Upper lobe of right lung (tissue), 1 donor: ENCODE measurements around the gene TINCR. TPM values are rescaled to one million over a fixed set of nuclear protein-coding genes. Genes with fewer than 3 reads are reported as not detected.

Experiments used
- ATAC-seq: fragments of 200-7000 bp; cut with Tn5 transposase; one replicate; pipeline ENCODE4 v1.9.1; 2020; ENCODE audit warnings: mild to moderate bottlenecking, moderate library complexity
- DNase-seq: peaks from one replicate; pipeline ENCODE4 v3.0.0-alpha.2; 2020
- H3K27ac ChIP-seq: fragments of 200-600 bp; one replicate; pipeline ENCODE4 v1.8.0; 2022
- H3K27me3 ChIP-seq: fragments of 200-600 bp; one replicate; pipeline ENCODE4 v1.8.0; 2022; ENCODE audit warnings: mild to moderate bottlenecking
- H3K36me3 ChIP-seq: fragments of 200-600 bp; one replicate; pipeline ENCODE4 v1.8.0; 2022
- H3K4me1 ChIP-seq: fragments of 200-600 bp; one replicate; pipeline ENCODE4 v1.8.0; 2022
- H3K4me3 ChIP-seq: fragments of 200-600 bp; one replicate; pipeline ENCODE4 v1.8.0; 2022; ENCODE audit warnings: mild to moderate bottlenecking
- H3K9me3 ChIP-seq: fragments of 200-600 bp; one replicate; pipeline ENCODE4 v1.8.0; 2022
- CTCF ChIP-seq: fragments of 200-600 bp; IDR thresholded peaks from one replicate; pipeline ENCODE4 v1.8.0; 2022; ENCODE audit warnings: antibody characterized with exemption
- intact Hi-C: fragments of 100-400 bp; cut with DNase I; formaldehyde crosslinking; loops from one replicate; pipeline ENCODE4 v1.11.0; 2022
- total RNA-seq: library from RNA; stranded (reverse); fragmentation: NEBNext Ultra II Directional; extraction: Animal tissue kit (Norgen Biotek cat#: 25700); gene quantifications from one replicate; pipeline ENCODE4 v1.2.1, GENCODE V29; 2021
- donor health status: DM: no; HTN: yes; CAD: no; lungs with severe emphysema.

TINCR gene
- total RNA-seq, 1 donor from 2014 or later: 5.6 TPM

GRCh38 chr19:5515737-5516136 is 52.0 kb downstream of the TINCR start:
- H3K4me3 ChIP-seq: no peak overlapping the region
- no peaks in the 10 kb centered on the region for H3K9me3 ChIP-seq
- no peaks in the 10 kb centered on the region for H3K36me3 ChIP-seq
- no peak for TF ChIP-seq CTCF
- intact Hi-C loops: no loop called here
- H3K27me3 ChIP-seq: no peaks in the 10 kb centered on the region
- no peak for ATAC-seq
- no peak overlapping the region for H3K27ac ChIP-seq
- DNase-seq: no peak
- no peaks in the 10 kb centered on the region for H3K4me1 ChIP-seq

- Histone ChIP-seq H3K27ac (no peak overlapping the region), H3K9me3 (no peaks in the 10 kb centered on the region), H3K4me1 (no peaks in the 10 kb centered on the region), H3K4me3 (no peak overlapping the region), H3K36me3 (no peaks in the 10 kb centered on the region), H3K27me3 (no peaks in the 10 kb centered on the region)
- intact Hi-C loops: no loop called here
- no peak for TF ChIP-seq CTCF
- DNase-seq (no peak), ATAC-seq (no peak)
These were observed 53.8 kb downstream of the TINCR start for GRCh38 chr19:5514001-5514400.

- no peaks in the 10 kb centered on the region for H3K4me1 ChIP-seq
- TF ChIP-seq CTCF: no peak
- no peaks in the 10 kb centered on the region for H3K36me3 ChIP-seq
- intact Hi-C loops: no loop called here
- no peak overlapping the region for H3K4me3 ChIP-seq
- no peaks in the 10 kb centered on the region for H3K9me3 ChIP-seq
- H3K27ac ChIP-seq: no peak overlapping the region
- no peaks in the 10 kb centered on the region for H3K27me3 ChIP-seq
- DNase-seq (no peak), ATAC-seq (no peak)
These were observed 55.0 kb downstream of the TINCR start for GRCh38 chr19:5512715-5513114.

Other genes starting within 250 kb of the TINCR start
- 131 TPM for gene PTPRS, start 227.1 kb downstream of the TINCR start, total RNA-seq
- gene ZNRF4, start 112.5 kb downstream of the TINCR start, total RNA-seq: not detected
- gene SAFB2, start 54.8 kb upstream of the TINCR start, total RNA-seq: 74.2 TPM
- gene SAFB, start 55.1 kb upstream of the TINCR start, total RNA-seq: 71.9 TPM
- 48.3 TPM for gene MICOS13, start 112.6 kb upstream of the TINCR start, total RNA-seq
- gene HSD11B1L, start 113.1 kb upstream of the TINCR start, total RNA-seq: 6.6 TPM
- 564 TPM for gene RPL36, start 122.3 kb upstream of the TINCR start, total RNA-seq
- gene LONP1, start 152.2 kb upstream of the TINCR start, total RNA-seq: 79.1 TPM
- gene CATSPERD, start 152.7 kb upstream of the TINCR start, total RNA-seq: not detected
- 2.0 TPM for gene PRR22, start 216.8 kb upstream of the TINCR start, total RNA-seq
- gene DUS3L, start 223.2 kb upstream of the TINCR start, total RNA-seq: 26.8 TPM
- 2.1 TPM for gene NRTN, start 237.1 kb upstream of the TINCR start, total RNA-seq